GM18519 (cell line): ENCODE measurements around the gene PFKFB4.

Source experiments
- ATAC-seq: cut with Tn5 transposase; IDR thresholded peaks from one replicate; pipeline ENCODE4 v1.9.1; 2021; ENCODE audit warnings: mild to moderate bottlenecking, moderate library complexity; ENCODE audit not compliant: unreplicated experiment, low FRiP score

PFKFB4 gene

DNA sequence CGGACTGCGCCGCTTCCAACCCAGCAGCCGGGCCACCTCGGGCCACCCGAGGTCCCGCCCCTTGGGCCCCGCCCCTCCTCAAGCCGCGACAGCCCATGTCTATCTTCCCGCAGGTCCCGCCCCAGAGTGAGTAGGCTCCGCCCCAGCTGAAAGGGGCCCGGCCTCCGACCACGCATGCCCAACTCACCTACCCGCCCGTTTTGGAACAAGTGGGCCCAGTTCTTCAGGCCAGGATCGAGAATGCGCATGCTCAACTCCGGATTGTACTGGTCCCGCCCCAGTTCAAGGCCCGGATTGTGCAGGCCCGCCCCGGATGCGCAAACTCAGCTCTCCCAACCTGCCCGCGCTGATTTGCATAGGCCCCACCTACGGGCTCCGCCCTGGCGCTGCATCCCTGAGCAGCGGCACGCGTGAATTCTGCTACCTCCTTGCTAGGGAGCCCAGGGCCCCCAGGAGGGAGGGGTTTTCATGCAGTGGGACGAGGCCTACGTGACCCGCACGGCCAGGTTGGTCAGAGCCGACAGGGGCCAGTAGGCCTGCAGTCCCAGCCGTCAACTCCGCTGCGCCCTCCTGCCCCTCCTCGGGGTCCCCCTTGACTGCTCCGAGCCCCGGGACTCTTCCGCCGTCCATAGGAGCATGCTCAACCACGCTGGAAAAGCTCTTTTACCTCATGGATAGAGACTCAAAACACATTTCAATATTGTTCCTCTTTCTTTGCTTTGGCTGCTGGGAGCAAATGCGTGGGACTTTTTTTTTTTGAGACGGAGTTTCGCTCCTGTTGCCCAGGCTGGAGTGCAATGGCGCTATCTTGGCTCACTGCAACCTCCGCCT lies at the start of gene PFKFB4:
PFKFB4 (minus strand) TSS at position 8 of the 831 bp plus-strand sequence. CDS start 26 bp downstream, outside the sequence.
- peak; percentile 66 for ATAC-seq

DNA sequence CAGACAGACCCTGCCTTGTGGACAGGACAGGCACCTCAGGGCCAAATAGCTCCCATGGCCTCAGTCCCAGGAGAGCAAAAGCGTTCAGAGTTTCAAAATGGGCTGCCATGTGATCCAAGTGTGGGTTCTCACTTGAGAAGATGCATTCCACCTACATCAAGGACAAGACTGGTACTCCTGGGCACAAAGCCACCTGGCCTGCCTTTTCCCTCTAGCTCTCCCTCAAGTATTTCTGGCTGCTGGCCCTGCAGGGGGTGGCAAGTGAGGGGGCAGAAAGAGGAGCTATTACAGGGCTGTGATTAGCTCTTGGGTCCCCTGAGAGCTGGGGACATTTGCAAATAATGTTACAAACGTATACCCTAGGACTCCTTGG lies 45.0 kb upstream of the PFKFB4 start:
- no peak for ATAC-seq

DNA sequence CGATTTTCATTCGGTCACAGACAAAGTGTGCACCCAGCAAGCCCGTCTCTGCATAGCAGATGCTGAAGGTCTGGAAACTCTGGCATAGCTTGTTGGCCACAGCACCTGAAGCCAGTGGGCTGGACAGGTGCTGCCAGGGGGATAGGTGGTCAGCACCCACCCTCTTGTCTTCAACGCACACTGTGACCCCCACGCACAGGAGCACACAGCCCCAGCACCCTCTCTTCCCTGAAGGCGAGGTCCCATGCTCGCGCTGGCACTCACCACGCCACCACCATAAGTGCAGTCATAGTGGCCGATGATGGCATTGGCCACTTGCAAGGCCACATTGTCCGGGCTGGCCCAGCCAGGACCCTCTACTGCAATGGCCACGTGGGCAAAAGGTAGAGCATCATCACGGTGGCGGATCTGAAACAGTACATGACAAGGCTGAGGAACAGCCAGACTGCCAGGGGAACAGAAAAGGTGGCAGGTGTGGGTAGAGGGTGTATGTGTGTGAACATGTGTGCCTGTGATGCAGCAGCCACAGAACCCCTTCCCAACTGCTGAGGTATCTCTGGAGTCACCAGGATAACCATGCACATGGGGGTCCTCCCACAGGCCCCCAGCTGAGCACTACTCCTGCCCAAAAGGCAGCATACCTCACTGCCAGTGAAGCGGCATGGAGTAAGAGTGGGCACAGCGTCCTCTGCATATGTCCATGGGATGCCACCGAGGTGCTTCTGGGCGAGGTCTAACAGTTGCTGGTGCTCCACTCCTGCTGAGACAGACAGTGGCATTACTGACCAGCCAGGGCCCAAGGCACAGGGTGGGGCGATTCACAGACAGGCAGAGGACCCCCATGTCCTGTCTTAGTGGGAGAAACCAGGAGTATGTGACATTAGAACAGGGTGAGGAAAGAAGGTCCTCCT lies 44.4 kb upstream of the PFKFB4 start:
- ATAC-seq, result no peak

DNA sequence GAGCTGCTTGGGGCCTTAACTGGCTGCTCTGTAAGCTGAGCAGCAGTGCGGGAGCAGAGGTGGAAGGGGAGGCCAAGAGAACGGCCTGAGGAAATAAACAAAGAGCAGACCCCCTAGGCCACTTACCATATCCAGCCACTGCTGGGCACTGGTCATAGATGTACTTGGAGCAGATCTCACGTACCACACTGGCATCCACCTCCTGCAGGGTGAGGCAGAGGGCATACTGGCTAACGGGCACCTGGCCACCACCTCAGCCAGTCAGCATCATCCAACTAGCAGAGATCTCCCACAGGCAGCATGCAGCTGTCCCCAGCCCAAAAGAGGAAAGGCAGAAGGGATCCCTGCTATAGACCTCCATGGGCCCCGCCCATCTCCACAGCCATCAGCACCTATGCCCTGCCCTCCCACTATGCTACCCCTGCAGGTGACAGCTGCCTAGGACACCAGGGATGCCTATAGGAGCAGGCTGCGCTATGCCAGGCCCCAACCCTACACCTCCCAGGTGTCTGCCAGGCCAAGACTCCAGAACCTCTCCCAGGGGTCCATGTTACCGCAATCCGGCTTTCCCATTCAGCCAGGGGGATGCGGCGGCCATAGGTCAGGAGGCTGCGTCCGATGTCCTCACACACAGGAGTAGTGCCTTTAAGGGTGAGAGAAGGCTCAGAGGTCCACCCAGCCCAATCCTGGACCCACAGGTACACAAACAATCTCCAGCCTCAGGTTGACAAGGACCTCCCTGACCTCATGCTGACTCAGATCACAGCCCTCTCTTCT lies 43.1 kb upstream of the PFKFB4 start:
- ATAC-seq, result no peak

DNA sequence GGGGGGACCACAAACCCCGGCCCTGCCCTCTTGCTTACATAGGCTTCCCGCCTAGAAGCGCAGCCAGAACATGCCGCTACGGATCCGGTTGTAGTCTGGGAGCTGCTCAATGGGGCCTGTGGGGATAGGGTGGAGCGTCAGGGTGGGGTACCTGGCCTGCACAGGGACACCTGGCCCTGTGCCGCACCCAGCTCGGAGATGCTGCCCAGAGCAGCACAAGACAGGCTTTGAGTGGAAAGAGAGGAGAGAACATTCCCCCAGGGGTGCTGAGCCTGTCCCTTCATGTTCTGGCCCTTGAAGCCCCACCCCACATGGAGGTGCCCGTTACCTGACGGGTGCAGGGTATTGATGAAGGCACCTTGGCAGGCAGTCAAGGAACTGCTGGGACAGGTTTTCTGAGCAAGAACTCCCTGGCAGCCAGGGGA lies 42.5 kb upstream of the PFKFB4 start:
- ATAC-seq, result no peak

DNA sequence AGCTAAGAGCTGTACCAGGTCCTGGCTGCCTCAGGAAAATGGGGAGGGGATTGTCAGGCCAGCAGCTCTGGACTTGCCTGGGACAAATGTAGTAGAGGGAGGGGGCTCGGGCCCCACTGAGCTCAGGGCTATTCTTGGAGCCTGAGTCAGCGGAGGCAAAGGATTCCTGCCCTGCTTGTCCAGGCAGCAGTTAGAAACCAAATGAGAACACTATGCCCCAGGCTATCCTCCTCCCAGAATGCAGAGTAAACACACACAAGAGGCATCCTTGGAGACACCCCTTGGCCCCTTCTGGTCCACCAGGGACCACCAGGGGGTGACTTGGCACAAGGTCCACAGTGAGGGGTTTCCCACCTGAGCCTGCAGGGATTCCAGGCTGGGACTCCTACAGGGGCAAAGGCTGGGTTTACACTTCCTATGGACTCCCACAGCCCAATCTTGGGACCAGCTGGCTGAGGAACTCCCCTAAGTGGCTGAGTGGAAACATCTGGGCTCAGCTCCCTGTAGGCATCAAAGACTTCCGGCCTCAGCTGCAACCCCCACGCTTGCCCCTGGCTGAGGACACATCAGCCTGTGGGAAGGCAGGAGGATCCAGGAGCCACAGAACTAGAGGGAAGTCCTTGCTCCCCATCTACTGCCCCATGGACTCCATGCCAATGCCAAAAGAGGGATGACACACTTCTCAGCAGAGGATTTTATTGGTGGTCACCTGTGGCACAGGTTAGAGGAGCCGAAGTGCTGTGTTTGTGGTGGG lies 41.9 kb upstream of the PFKFB4 start:
- no peak for ATAC-seq

DNA sequence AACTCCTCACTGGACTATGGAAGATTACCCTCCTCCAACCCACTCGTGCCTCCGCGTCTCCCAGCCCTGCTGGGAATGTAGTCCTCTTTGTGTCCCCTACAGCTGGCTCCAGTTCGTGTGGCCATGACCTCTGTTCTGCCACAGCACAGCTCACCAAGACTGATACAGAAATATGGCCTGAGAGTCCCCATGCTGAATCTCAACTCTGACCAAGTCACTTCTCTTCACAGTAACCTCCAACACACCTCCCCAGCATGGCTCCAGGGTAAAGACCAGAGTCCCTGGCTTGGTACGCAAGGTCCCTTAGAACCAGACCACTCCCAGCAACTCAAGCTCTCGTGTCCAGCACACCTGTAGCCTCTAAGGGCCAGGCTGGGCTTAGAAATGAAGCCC lies 40.8 kb upstream of the PFKFB4 start:
- ATAC-seq, result no peak

DNA sequence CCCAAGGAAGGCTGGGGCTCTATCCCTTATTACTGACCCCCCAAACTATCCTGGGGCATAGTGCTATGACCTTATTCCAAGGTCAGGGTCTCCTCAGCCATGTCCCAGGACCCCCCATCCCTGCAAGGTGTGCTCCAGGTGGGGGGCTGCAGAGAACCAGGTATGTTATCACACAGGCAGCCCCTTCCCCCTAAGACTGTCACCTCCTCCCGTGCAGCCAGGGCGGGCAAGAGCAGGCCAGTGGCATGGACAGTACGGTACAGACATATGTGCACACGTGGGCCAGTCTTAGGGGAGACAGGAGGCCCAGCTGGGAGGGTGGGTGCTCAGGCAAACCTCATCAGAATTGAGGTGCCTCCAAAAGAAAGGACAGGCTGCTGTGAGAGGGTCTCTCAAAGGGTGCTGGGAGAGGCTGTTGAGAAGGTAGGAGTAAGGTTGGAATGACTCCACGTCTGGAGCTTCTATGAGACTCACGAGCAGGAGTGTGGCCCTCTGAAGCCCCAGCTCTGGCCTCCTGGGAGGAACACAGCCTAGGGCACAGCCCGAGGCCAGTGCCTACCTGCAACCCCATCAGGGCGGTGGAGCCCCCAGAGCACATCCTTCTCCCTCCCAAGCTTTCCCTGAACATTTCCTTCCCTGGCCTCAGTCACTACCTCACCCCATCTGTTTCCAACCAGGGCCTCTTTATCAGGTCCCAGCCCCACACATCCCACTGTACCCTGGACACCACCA lies 40.2 kb upstream of the PFKFB4 start:
- ATAC-seq, result no peak

DNA sequence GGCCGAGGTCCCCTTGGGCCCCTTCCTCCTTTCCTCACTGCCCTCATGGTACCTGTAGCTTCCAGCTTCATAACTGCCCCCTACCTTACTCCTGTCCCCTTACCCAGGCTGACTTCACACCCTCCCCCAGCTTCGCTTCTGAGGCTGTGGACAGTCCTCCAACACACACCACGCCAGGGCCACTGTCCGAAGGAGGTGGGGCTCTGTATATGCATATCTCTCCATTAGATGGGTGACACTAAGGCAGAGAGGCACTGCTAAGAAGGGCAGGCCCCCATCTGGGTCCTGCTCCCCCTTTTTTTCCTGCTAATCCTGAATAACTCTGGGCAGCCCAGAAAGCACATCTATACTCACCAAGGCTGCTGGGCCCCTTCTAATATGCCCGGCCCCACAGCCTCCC lies 39.6 kb upstream of the PFKFB4 start:
- no peak for ATAC-seq

DNA sequence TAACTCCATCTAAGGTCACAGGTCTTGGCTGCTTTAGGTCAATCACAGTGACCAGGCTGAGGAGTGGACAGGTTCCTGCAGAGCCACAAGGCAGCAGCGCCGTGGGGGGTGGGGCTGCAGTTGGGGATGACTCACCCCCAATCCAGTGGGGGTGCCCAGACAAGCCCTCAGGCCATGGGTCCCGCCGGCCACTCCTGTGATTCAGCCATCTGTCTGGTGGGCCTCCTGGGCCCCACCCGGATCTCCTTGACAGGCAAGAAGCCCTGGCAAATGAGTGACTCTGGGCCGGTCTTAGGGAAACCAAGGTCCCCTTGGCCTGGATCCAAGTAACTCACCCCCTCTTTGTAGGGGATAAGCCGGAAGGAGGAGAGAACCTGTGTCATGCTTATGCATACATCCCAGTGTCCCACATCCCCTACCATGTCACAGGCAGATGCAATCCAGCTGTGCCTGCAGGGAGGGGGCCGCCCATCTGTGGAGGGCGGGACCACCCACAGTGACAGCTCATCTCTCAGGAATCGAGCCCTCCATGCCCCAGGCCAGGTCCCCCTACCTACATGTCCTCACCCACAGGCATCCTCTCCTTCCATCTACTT lies 39.0 kb upstream of the PFKFB4 start:
- no peak for ATAC-seq

DNA sequence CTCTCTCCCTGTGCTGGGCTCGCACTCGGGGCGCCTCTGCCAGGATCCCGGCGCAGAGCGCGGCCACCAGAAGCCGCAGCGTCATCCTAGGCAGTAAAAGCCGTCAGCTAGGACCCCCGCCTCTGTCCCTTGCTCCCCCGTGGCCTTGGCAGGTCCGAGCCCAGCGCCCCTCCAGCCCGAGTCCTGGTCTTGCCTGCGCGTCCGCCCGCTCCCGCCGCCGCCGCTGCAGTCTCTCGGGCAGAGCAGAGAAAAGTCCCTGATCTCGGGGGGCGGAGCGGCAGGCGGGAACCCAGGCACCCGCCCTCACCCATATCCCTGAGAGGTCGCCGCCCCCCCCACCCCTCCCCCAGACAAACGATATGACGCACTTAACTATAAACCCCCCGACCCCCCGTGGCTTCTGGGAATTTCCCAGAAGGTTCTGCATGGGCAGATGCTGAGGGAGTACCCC lies 38.5 kb upstream of the PFKFB4 start, which contains the start of gene COL7A1:
COL7A1 (minus strand) TSS at position 255 of the 451 bp plus-strand sequence; CDS start at position 85, 170 bp downstream.
- ATAC-seq, result no peak

DNA sequence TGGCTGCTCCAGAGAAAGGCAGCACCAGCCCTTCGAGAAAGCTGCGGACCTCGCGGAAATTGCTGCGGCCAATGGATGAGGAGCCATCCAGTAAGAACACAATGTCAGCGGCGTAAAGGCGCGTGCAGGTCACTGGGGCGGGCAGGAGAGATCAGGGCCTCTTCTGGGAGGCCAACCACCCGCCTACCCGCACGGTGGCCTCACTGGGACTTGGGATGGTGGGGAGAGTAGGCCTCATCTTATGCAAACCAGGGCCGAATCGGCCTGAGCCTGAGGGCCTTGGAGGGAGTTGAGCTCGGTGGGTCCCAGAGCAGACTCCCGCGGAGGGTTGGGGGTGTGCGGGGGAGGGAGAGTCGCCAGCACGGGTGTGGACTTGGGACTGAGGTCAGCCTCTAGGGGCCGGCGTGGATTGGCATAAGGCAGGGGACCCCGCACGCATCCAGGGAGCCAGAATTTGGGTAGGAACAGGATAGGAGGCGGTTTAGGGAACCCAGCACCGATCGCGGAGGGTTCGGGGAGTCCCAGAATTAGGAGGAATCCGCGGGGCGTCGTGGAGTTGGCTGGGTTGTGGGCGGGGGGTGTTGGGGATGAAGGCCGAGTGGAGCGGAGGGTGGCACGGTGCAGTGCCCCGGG lies 37.9 kb upstream of the PFKFB4 start:
- no peak for ATAC-seq

DNA sequence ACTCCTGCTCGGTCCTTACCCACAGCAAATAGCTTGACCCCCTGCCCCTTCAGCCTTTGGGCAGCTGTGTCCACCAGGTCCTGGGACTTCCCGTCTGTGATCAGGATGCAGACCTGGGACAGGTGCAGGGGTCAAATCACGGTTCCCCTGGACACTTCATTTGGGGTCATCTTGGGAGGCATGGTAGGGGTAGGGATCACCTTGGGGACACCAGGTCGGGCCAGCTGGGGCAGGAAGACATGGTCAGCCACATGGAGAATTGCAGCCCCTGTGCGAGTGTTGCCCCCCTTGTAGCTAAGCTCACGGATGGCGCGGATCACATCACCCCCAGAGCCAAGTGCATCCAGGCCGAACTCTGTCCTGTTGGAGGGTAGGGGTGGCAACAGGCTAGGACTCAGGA lies 36.7 kb upstream of the PFKFB4 start:
- ATAC-seq, result no peak

DNA sequence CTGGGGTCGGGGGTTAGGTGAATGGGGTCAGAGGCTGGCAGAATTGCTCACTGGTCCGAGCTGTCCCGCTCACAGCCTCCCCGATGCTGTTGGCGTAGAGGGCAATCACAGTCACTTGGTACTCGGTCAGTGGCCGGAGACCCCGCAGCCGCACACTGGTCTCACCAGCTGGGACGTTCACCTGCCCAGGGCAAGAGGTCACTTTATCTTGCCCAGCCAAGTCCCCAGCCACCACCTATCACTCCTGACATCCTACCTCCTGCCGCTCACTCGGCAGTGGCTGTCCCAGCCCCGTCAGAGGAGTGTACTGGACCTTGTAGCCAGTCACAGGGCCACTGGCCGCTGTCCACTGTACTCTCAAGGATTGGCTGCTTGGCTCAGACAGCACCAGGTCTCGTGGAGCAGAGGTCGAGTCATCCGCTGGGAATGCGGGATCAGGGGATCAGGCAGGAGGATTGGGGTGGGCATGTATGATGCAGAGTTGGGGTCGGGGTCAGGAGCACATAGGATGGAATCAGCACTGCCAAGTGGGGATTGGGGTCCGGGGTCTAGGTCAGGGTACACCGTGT lies 36.0 kb upstream of the PFKFB4 start:
- no peak for ATAC-seq

DNA sequence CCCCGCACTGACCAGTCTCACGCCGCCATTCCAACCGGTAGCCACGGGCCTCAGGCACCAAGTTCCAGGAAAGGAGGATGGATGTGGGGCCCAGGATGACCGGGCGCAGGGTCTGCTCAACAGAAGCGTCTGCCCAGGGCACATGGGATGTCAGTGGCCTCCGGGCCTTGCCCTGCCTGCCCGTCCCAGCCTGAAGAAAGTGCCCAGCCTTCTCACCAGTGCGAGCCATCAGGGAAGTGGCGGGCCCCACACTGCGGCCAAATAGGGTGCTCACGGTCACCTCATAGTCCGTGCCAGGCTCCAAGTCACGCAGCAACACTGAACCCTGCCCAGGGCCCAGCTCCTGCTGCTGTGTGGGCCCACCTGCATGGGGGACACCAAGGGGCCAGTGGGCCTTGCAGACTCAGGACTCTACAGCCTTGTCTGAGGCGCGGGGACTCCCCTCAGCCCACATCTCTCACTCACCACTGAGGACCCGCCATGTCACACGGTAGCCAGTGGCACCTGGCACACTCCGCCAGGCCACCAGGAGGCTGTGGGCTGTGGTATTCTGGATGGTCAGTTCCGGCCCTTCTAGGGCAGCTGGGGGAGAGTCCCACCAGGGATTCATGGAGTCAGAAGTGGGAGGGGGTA lies 35.4 kb upstream of the PFKFB4 start:
- ATAC-seq, result no peak

DNA sequence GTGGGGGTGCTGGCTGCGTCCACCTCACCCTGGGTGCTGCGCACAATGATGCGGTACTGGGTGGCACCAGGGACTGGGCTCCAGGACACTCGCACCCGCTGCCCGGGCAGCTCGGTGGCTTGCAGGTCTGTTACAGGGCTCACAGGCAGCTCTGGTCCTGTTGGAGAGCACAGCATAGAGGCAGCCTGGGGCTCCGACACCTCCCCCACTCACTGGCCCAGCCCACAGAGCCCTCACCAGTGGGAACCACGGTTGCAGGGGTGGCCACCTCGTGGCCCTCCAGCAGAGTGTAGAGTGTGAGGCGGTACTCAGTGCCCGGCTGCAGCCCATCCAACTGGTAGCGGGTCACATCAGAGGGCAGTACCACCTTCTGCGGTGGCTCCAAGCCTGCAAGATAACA lies 34.8 kb upstream of the PFKFB4 start:
- ATAC-seq, result no peak

DNA sequence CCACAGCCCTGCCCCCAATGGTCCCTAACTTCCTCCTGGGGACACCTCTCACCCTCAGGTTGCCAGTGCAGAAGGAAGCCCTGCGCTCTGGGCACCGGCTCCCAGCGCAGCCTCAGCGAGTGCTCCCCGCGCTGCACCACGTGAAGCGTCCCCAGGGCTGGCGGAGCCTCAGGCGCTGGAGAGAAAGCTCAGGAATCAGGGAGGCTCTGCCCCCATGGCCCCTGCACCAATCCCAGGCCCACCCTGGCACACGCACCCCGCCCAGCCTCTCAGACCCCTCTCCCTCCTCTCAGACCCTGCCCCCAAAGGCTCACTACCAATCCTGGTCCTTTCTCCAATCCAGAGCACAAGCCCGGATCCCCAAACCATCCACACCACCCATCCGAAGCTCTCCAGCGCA lies 31.6 kb upstream of the PFKFB4 start:
- no peak for ATAC-seq

DNA sequence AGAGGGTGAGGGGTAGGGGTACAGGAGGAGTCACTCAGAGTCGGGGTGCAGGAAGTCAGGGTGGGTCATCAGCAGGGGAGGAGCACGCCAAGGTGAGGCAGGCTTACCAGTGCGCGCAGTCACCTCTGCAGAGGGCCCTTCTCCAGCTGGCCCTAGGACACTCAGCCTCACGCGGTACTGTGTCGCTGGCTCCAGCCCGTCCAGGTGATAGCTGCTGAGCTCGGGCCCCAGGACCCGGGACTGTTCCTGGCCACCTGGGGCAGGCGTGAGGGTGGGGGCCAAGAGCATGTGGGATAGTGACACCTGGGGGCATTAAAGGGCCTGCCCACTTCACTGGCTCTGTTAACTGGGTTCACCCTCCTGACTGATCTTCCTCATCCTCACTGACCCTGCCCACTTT lies 31.1 kb upstream of the PFKFB4 start:
- no peak for ATAC-seq
